Measurements from ENCODE around the gene TMEM31.

DNA sequence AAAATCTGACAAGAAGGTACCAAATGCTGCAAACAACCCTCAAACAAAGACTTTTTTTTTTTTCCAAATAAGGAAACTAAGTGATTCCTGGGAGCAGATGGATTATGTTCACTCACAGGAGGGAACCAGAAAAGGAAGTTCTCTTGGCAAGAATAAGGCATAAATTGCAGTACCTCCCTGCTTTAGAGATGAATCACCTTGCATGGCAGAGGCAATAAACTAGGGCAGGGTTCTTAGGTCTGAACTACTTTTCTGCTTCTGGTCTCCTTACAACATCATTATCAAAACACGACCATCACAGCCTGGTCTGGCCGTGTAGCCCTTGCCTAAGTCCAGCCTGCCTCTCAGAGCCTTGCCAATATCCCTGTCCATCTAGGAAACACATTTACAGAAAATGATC is 6.3 kb downstream of the TMEM31 start:
- TF ChIP-seq, protein P1, sequence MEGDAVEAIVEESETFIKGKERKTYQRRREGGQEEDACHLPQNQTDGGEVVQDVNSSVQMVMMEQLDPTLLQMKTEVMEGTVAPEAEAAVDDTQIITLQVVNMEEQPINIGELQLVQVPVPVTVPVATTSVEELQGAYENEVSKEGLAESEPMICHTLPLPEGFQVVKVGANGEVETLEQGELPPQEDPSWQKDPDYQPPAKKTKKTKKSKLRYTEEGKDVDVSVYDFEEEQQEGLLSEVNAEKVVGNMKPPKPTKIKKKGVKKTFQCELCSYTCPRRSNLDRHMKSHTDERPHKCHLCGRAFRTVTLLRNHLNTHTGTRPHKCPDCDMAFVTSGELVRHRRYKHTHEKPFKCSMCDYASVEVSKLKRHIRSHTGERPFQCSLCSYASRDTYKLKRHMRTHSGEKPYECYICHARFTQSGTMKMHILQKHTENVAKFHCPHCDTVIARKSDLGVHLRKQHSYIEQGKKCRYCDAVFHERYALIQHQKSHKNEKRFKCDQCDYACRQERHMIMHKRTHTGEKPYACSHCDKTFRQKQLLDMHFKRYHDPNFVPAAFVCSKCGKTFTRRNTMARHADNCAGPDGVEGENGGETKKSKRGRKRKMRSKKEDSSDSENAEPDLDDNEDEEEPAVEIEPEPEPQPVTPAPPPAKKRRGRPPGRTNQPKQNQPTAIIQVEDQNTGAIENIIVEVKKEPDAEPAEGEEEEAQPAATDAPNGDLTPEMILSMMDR (IDR thresholded peaks at IDR 0.05) = no peak
- no peak for TF ChIP-seq POLR2A (IDR thresholded peaks at IDR 0.05)
- no peak for TF ChIP-seq EP300 (IDR thresholded peaks at IDR 0.05)

All from ovary (tissue), 3 donors.